Parathyroid adenoma (tissue), 2 donors: ENCODE data around the gene LRRC1.
A peak's percentile ranks its signal among the peaks of the same experiment; 100 is the strongest.

Experiments used
- H2AFZ ChIP-seq: fragments of 300-600 bp; sonication (generic); one replicate; pipeline ENCODE4 v1.7.0; 2017; ENCODE audit warnings: antibody characterized with exemption, mild to moderate bottlenecking
- H3K27ac ChIP-seq: fragments of 300-600 bp; sonication (generic); one replicate; pipeline ENCODE4 v1.7.0; 2017
- H3K27me3 ChIP-seq: fragments of 300-600 bp; sonication (generic); one replicate; pipeline ENCODE4 v1.7.0; 2017; ENCODE audit warnings: low read length; ENCODE audit not compliant: control insufficient read depth, insufficient read depth
- H3K36me3 ChIP-seq: fragments of 300-600 bp; sonication (generic); one replicate; pipeline ENCODE4 v1.7.0; 2017; ENCODE audit warnings: low read length; ENCODE audit not compliant: control insufficient read depth, insufficient read depth
- H3K4me1 ChIP-seq: fragments of 300-600 bp; sonication (generic); one replicate; pipeline ENCODE4 v1.7.0; 2017; ENCODE audit warnings: control low read depth
- H3K4me2 ChIP-seq: fragments of 300-600 bp; sonication (generic); one replicate; pipeline ENCODE4 v1.7.0; 2017; ENCODE audit warnings: low read length
- H3K4me3 ChIP-seq: fragments of 300-600 bp; sonication (generic); one replicate; pipeline ENCODE4 v1.7.0; 2017; ENCODE audit warnings: low read depth, low read length
- H3K79me2 ChIP-seq: fragments of 300-600 bp; sonication (generic); one replicate; pipeline ENCODE4 v1.7.0; 2017; ENCODE audit warnings: control low read depth
- H3K9ac ChIP-seq: fragments of 300-600 bp; sonication (generic); one replicate; pipeline ENCODE4 v1.7.0; 2017; ENCODE audit warnings: mild to moderate bottlenecking
- H3K9me3 ChIP-seq: fragments of 300-600 bp; sonication (generic); one replicate; pipeline ENCODE4 v1.7.0; 2017; ENCODE audit warnings: low read length; ENCODE audit not compliant: control insufficient read depth
- CTCF ChIP-seq: fragments of 300-600 bp; sonication (generic); IDR thresholded peaks from one replicate; pipeline ENCODE4 v1.7.0; 2017; ENCODE audit warnings: antibody characterized with exemption, mild to moderate bottlenecking
- donor health status: primary hyperparathyroidism.

Gene LRRC1

DNA sequence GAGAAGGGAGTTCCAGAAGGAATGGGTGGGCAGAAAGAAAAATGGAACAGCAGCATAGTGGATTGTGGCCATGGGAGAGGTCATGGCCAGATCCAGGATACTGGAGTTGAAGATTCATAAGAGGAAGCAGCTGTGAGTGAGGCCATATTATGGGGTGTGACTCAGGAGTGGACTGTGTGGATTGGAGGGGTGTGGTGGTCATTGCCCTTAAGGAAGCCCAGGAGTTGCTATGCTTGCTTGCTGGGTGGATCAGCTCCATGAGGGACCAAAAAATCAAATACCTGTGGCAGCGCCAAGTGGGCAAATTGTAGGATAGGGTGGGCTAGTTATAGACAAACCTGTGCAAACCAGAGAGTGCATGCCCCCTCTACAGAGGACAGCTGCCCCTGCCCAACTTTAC lies 18.3 kb downstream of the LRRC1 start:
- Histone ChIP-seq H3K9me3 (no peaks in the 10 kb centered on the region), H3K9ac (no peak overlapping the region), H3K79me2 (peaks cover 22% of the 10 kb centered on the region), H3K27me3 (no peaks in the 10 kb centered on the region), H3K27ac (no peak overlapping the region), H3K4me2 (no peak overlapping the region), H2AFZ (no peak overlapping the region), H3K4me1 (peaks cover 46% of the 10 kb centered on the region), H3K4me3 (no peak overlapping the region), H3K36me3 (no peaks in the 10 kb centered on the region)
- no peak for TF ChIP-seq CTCF

GRCh38 chr6:53813801-53814200 lies 19.0 kb downstream of the LRRC1 start:
- TF ChIP-seq CTCF: no peak
- Histone ChIP-seq H3K79me2 (peaks cover 21% of the 10 kb centered on the region), H3K36me3 (no peaks in the 10 kb centered on the region), H2AFZ (no peak overlapping the region), H3K27me3 (no peaks in the 10 kb centered on the region), H3K4me3 (no peak overlapping the region), H3K9me3 (no peaks in the 10 kb centered on the region), H3K4me2 (no peak overlapping the region), H3K27ac (peak overlapping the region; percentile 84), H3K4me1 (peaks cover 45% of the 10 kb centered on the region), H3K9ac (no peak overlapping the region)

- Histone ChIP-seq H3K4me3 (no peak overlapping the region), H3K9me3 (no peaks in the 10 kb centered on the region), H3K9ac (no peak overlapping the region), H3K27me3 (no peaks in the 10 kb centered on the region), H3K4me2 (no peak overlapping the region), H3K36me3 (no peaks in the 10 kb centered on the region), H3K27ac (peak overlapping the region; percentile 84), H2AFZ (no peak overlapping the region), H3K4me1 (peaks cover 48% of the 10 kb centered on the region), H3K79me2 (peaks cover 25% of the 10 kb centered on the region)
- TF ChIP-seq CTCF: no peak
These were observed 19.5 kb downstream of the LRRC1 start for GRCh38 chr6:53814353-53814752.

GRCh38 chr6:53815381-53816119 lies 20.7 kb downstream of the LRRC1 start:
- Histone ChIP-seq H3K4me3 (peak overlapping the region; percentile 32), H3K27ac (peak overlapping the region; percentile 84), H3K27me3 (no peaks in the 10 kb centered on the region), H2AFZ (peak overlapping the region; percentile 53), H3K9me3 (no peaks in the 10 kb centered on the region), H3K36me3 (no peaks in the 10 kb centered on the region), H3K9ac (no peak overlapping the region), H3K4me2 (peak overlapping the region; percentile 47), H3K79me2 (peaks cover 22% of the 10 kb centered on the region), H3K4me1 (peaks cover 40% of the 10 kb centered on the region)
- TF ChIP-seq CTCF: no peak
